Adrenal gland (tissue), 12 donors: ENCODE results near the gene POP7. TPM values are rescaled to one million over a fixed set of nuclear protein-coding genes. Genes with fewer than 3 reads are reported as not detected.

Experiments
- DNase-seq, 7 donors: peaks; one replicate each; pipeline ENCODE4 v3.0.0-alpha.2; 2019 to 2020
- H3K27ac ChIP-seq, 5 donors: fragments of 200-600 bp; sonication (generic) in 4 of 5; 1 replicate in 3 of 5; 2 replicates in 2 of 5; pipeline versions ENCODE4 v1.5.1 to v1.8.0; 2016 to 2020; ENCODE audit warnings: mild to moderate bottlenecking in 1 of 5
- H3K27me3 ChIP-seq: fragments of 200-600 bp; 2 replicates; pipeline ENCODE4 v1.8.0; 2021
- H3K36me3 ChIP-seq, 2 donors: fragments of 200-600 bp; replicated peaks in 1 of 2; 1 replicate in 1 of 2; 2 replicates in 1 of 2; pipeline versions ENCODE4 v1.5.1 to v1.8.0; 2018 to 2022
- H3K4me1 ChIP-seq, 2 donors: fragments of 200-600 bp; replicated peaks in 1 of 2; 1 replicate in 1 of 2; 2 replicates in 1 of 2; pipeline versions ENCODE4 v1.5.1 to v1.8.0; 2018 to 2021
- H3K4me3 ChIP-seq, 4 donors: fragments of 200-600 bp; sonication (generic) in 3 of 4; one replicate each; pipeline ENCODE4 v1.5.1; 2016 to 2018
- H3K9me3 ChIP-seq, 3 donors: fragments of 200-600 bp; sonication (generic) in 1 of 3; replicated peaks in 1 of 3; 1 replicate in 2 of 3; 2 replicates in 1 of 3; pipeline versions ENCODE4 v1.5.1 to v1.8.0; 2016 to 2021
- POLR2A ChIP-seq, 2 donors: fragments of 450-650 bp; IDR thresholded peaks; one replicate each; pipeline ENCODE4 v1.6.1; 2017; ENCODE audit warnings: antibody characterized with exemption in 2 of 2, mild to moderate bottlenecking in 2 of 2, moderate library complexity in 1 of 2
- WGBS, 4 donors: extraction: QIAGEN DNeasy Blood & Tissue Kit in 2 of 4; methylation state at CpG; one replicate each; pipeline versions ENCODE4 v1.1.5 to v1.1.7; 2013 to 2017; 5-methylcytosine and 5-hydroxymethylcytosine counted together
- intact Hi-C, 2 donors: fragments of 100-400 bp; cut with DNase I; formaldehyde crosslinking; loops; one replicate each; pipeline versions ENCODE4 v1.14.1 to v1.15.0; 2022 to 2023
- polyA plus RNA-seq, 3 donors: library from polyadenylated mRNA; stranded (reverse); fragments of 200-250 nt in 2 of 3; fragments of 350-450 nt in 1 of 3; fragmentation: Illumina TruSeq in 1 of 3; extraction: RNeasy Lipid Tissue Mini Kit (QIAGEN cat#74804) in 1 of 3; gene quantifications; one replicate each; pipeline ENCODE4 v1.2.3, GENCODE V29; 2013 to 2014
- total RNA-seq, 9 donors: library from RNA; depleted of rRNA in 4 of 9; stranded (reverse); fragments of >200 nt in 4 of 9; fragments of 120-200 nt in 1 of 9; fragmentation: NEBNext Ultra II Directional in 1 of 9; extraction: Animal tissue kit (Norgen Biotek cat#: 25700) in 1 of 9; gene quantifications; one replicate each; pipeline versions ENCODE4 v1.1.0 to v1.2.4, GENCODE V29; 2013 to 2023
- TF ChIP-seq, protein P1 (sequence below), 6 experiments: fragments of 450-650 bp in 4 of 6; fragments of 200-600 bp in 2 of 6; sonication (generic) in 1 of 6; IDR thresholded peaks; 1 replicate in 5 of 6; 2 replicates in 1 of 6; pipeline versions ENCODE4 v1.5.1 to v1.8.0; 2016 to 2021; ENCODE audit warnings: antibody characterized with exemption in 6 of 6, mild to moderate bottlenecking in 2 of 6, moderate library complexity in 1 of 6
- donor health status: healthy with polysubstance abuse.
- donor health status: Bipolar disorder and iron deficiency.
- donor health status: DM: yes; HTN: yes; CAD: no.
- donor health status: DM: no; HTN: no; CAD: no.
- donor health status: DM: no; HTN: no; CAD: no.
- donor health status: DM: yes; HTN: yes; CAD: no.

Gene POP7
- total and polyA plus RNA-seq, 12 donors = 8.7 to 60.9 (median 34.2) TPM

DNA sequence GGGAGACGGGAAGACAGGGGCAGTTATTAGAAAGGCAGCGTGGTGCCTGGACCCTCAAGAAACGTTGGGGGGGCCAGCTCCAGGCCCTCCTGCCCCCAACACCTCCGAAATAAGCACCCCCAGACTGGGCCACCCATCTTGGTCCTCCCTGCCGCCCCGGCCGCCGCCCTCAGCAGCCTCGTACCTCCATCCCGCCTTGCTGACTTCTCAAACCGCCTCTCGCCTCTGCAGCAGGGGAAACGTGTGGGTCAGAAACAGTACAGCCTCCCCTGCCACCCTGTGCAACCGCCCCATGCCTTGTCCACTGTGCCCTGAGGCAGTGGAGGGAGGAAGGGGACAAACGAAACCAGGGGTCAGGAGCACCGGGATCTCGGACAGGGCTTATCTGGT is 19.1 kb upstream of the POP7 start:
- Histone ChIP-seq H3K27ac (peak overlapping the region in 1 of 5 donors; percentile 71), H3K4me3 (no peak overlapping the region), H3K4me1 (peaks cover 9 to 51% of the 10 kb centered on the region in 2 donors), H3K9me3 (no peaks in the 10 kb centered on the region), H3K36me3 (peaks cover 0 to 68% of the 10 kb centered on the region in 2 donors), H3K27me3 (no peaks in the 10 kb centered on the region)
- peak in 1 of 7 donors; percentile 13 for DNase-seq
- intact Hi-C loops = loop anchor here in 1 of 2 donors (5.0 kb wide), 2 partner anchors 115 to 220 kb away; partner anchors contain the start of gene SAP25
- 83 to 90% (median 90%) methylated on average over 13 to 17 of the region's 17 CpGs for WGBS, 4 donors
- TF ChIP-seq, protein P1, sequence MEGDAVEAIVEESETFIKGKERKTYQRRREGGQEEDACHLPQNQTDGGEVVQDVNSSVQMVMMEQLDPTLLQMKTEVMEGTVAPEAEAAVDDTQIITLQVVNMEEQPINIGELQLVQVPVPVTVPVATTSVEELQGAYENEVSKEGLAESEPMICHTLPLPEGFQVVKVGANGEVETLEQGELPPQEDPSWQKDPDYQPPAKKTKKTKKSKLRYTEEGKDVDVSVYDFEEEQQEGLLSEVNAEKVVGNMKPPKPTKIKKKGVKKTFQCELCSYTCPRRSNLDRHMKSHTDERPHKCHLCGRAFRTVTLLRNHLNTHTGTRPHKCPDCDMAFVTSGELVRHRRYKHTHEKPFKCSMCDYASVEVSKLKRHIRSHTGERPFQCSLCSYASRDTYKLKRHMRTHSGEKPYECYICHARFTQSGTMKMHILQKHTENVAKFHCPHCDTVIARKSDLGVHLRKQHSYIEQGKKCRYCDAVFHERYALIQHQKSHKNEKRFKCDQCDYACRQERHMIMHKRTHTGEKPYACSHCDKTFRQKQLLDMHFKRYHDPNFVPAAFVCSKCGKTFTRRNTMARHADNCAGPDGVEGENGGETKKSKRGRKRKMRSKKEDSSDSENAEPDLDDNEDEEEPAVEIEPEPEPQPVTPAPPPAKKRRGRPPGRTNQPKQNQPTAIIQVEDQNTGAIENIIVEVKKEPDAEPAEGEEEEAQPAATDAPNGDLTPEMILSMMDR (IDR thresholded peaks at IDR 0.05) = no peak
- no peak for TF ChIP-seq POLR2A (IDR thresholded peaks at IDR 0.05)

DNA sequence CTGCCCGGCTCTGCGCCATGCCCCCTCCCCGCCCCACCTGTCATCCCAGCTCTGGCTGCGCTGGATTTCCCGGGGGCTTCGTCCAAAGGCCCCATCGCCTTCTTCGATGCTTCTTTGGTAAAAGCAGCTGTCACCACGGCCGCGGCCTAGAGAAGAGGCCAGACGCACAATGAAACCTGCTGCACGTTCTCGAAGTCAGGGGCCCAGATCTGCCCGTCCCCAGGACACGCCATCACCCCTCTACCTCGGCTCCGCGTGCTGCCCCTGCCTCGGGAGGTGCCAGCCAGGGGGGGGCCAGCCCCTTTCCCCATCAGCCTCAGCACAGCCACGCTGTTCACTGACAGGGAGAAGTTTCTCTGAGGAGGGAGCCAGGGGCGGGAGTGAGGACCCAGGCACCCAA is 18.7 kb upstream of the POP7 start:
- peak in 1 of 7 donors; percentile 22 for DNase-seq
- no peak for TF ChIP-seq POLR2A (IDR thresholded peaks at IDR 0.05)
- TF ChIP-seq, protein P1 (IDR thresholded peaks at IDR 0.05) = no peak
- intact Hi-C loops = loop anchor here in 1 of 2 donors (5.0 kb wide), 2 partner anchors 115 to 220 kb away; partner anchors contain the start of gene SAP25
- Histone ChIP-seq H3K36me3 (peaks cover 0 to 64% of the 10 kb centered on the region in 2 donors), H3K4me3 (no peak overlapping the region), H3K27ac (peak overlapping the region in 2 of 5 donors; percentile 69 to 71), H3K9me3 (no peaks in the 10 kb centered on the region), H3K4me1 (peaks cover 11 to 52% of the 10 kb centered on the region in 2 donors), H3K27me3 (no peaks in the 10 kb centered on the region)
- 86 to 95% (median 88%) methylated on average over 17 to 22 of the region's 22 CpGs for WGBS, 4 donors

DNA sequence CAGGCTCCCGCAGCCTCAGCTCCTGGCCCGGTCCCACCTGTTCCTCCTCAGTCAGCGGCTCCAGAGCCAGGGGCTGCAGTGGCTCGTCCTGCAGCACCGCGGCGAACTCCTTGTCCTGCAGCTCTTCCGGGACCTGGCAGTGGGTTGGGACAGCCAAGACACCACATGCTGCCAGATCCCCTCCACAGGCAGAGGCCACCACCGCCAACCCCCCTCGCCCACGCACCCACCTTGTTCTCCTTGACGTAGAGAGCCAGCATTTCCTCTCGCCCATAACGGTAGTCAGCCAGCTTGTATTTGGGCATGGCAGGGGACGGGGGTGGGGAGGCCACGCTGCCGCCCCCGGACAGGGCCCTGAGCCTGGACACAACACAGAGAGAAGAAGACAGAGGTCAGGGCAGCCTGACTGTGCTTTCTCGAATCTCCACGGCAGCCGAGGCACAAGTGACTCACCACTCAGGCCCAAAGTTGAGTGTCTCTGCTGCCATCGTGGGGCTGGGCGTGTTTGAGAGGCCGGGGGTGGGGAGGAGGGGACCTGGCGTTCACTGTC is 18.1 kb upstream of the POP7 start:
- no peak overlapping the region for H3K4me3 ChIP-seq
- peak; percentile 69 to 83 (median 78) for DNase-seq
- H3K36me3 ChIP-seq = peaks cover 0 to 59% of the 10 kb centered on the region in 2 donors
- peaks cover 16 to 58% of the 10 kb centered on the region in 2 donors for H3K4me1 ChIP-seq
- 59 to 68% (median 62%) methylated on average over 17 to 25 of the region's 25 CpGs for WGBS, 4 donors
- H3K9me3 ChIP-seq = no peaks in the 10 kb centered on the region
- no peaks in the 10 kb centered on the region for H3K27me3 ChIP-seq
- intact Hi-C loops = loop anchor here in 1 of 2 donors (5.0 kb wide), 2 partner anchors 116 to 221 kb away; partner anchors contain the start of gene SAP25
- TF ChIP-seq, protein P1 (IDR thresholded peaks at IDR 0.05) = no peak
- no peak for TF ChIP-seq POLR2A (IDR thresholded peaks at IDR 0.05)
- H3K27ac ChIP-seq = peak overlapping the region in 4 of 5 donors; percentile 32 to 71 (median 60)

DNA sequence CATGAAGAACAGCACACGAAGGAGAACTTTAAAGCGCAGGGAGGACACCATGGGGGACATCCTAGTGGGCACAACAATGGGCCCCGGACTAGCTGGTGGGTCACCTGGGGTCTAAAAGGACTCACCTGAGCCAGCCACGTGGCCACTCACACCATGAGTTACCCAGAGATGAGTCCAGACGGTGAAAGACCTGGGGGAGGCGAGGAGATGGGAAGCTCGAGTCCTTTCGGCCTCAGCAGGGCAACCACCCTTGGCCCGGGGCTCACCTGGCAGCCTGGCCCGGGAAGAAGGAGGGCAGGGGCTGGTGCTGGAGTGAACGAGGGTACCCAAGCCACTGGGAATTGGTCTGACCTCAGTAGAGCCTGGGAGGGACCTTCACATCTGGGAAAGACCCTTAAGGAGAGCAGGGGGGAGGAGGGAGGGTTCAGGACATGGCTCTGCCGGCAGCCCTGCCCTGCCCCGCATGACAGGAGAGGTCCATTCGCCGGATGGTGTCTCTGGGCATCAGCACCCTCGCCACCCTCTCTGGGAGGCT is 17.5 kb upstream of the POP7 start:
- WGBS, 4 donors = 72 to 78% (median 73%) methylated on average over 16 of the region's 16 CpGs
- peak overlapping the region in 3 of 5 donors; percentile 51 to 71 (median 69) for H3K27ac ChIP-seq
- DNase-seq = peak in 1 of 7 donors; percentile 9
- H3K9me3 ChIP-seq = no peaks in the 10 kb centered on the region
- no peaks in the 10 kb centered on the region for H3K27me3 ChIP-seq
- peaks cover 19 to 62% of the 10 kb centered on the region in 2 donors for H3K4me1 ChIP-seq
- TF ChIP-seq POLR2A (IDR thresholded peaks at IDR 0.05) = no peak
- TF ChIP-seq, protein P1 (IDR thresholded peaks at IDR 0.05) = no peak
- H3K4me3 ChIP-seq = no peak overlapping the region
- intact Hi-C loops = loop anchor here in 1 of 2 donors (5.0 kb wide), 2 partner anchors 116 to 221 kb away; partner anchors contain the start of gene SAP25
- H3K36me3 ChIP-seq = peaks cover 0 to 54% of the 10 kb centered on the region in 2 donors
